GM10248 (cell line): ENCODE data around the gene MYO5B.

Experiments used
- CTCF ChIA-PET: fragments of 300-600 bp; sonication (Branson Sonifier 250); formaldehyde crosslinking; extraction: SDS; loops from one replicate; lab custom pipeline; 2021; ENCODE audit warnings: antibody characterized with exemption; lab: Yijun Ruan, JAX
- POLR2A ChIA-PET: fragments of 350-650 bp; sonication (Branson Sonifier 250); formaldehyde crosslinking; extraction: SDS; loops from one replicate; lab custom pipeline; 2020; ENCODE audit warnings: antibody characterized with exemption; lab: Yijun Ruan, JAX
- DNase-seq: peaks from one replicate; pipeline ENCODE4 v3.0.0; 2012; ENCODE audit errors: extremely low spot score
- TF ChIP-seq, protein P1 (sequence below): IDR thresholded peaks from 2 replicates; pipeline ENCODE4 v1.5.1; 2012; ENCODE audit warnings: mild to moderate bottlenecking, low read depth; ENCODE audit errors: extremely low read depth, missing control alignments, control extremely low read depth

MYO5B gene

DNA sequence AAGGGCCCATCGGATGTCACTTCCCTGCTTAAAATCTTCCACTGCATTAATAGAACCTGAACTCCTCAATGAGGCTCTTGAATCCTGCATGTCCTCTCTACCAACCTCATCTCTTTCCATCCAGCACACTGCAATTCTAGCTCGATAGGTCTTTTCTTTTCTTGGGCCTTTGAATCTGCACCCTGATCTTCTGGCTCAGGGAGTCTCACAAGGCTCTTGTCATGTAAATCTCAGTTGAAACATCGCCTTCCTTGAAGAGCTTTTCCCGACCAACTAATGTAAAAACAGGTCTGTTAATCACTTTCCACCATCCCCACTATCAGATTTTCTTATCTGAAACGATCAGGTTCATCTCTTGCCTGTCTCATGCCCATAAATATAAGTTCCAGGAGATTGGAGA, 120.5 kb downstream of the MYO5B start:
- DNase-seq: no peak
- CTCF ChIA-PET: no interaction called here
- POLR2A ChIA-PET: no interaction called here
- TF ChIP-seq, protein P1, sequence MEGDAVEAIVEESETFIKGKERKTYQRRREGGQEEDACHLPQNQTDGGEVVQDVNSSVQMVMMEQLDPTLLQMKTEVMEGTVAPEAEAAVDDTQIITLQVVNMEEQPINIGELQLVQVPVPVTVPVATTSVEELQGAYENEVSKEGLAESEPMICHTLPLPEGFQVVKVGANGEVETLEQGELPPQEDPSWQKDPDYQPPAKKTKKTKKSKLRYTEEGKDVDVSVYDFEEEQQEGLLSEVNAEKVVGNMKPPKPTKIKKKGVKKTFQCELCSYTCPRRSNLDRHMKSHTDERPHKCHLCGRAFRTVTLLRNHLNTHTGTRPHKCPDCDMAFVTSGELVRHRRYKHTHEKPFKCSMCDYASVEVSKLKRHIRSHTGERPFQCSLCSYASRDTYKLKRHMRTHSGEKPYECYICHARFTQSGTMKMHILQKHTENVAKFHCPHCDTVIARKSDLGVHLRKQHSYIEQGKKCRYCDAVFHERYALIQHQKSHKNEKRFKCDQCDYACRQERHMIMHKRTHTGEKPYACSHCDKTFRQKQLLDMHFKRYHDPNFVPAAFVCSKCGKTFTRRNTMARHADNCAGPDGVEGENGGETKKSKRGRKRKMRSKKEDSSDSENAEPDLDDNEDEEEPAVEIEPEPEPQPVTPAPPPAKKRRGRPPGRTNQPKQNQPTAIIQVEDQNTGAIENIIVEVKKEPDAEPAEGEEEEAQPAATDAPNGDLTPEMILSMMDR: no peak

DNA sequence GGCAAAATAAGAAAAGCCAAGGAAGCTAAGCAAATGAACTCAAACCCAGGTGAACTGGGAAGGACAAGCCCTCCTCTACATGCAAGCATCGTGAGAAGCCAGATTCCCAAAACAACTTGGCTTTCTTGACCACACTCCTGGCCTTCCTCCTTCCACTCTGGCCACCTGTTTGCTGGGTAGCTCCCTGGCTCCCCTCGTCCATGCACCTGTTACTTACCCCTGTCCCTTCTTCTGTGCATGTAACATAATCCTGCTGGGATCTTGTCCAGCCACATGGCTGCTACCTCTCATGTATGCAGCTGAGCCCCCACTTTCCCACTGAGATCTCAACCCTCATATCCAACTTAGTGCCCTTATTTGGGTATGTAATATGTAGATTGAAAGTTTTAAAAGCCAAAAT, 121.6 kb downstream of the MYO5B start:
- DNase-seq: no peak
- ChIA-PET POLR2A (no interaction called here), CTCF (interaction anchor here (0.8 kb wide), 1 partner anchor 15 kb away, joined by 3 read pairs; no protein-coding TSS in a partner anchor)
- TF ChIP-seq, protein P1: no peak

GRCh38 chr18:50072146-50072545, 122.8 kb downstream of the MYO5B start:
- TF ChIP-seq, protein P1: no peak
- ChIA-PET CTCF (interaction anchor here (0.9 to 1.4 kb wide), 3 partner anchors 9 to 11 kb away, joined by 3 to 6 read pairs (median 4); no protein-coding TSS in a partner anchor), POLR2A (no interaction called here)
- no peak for DNase-seq

- POLR2A ChIA-PET: no interaction called here
- TF ChIP-seq, protein P1: no peak
- DNase-seq: no peak
- CTCF ChIA-PET: interaction anchor here (0.9 to 1.4 kb wide), 2 partner anchors 11 kb away, joined by 4 to 6 read pairs; no protein-coding TSS in a partner anchor
Observed at GRCh38 chr18:50071397-50071796, 123.5 kb downstream of the MYO5B start.

- TF ChIP-seq, protein P1: no peak
- DNase-seq: no peak
- ChIA-PET CTCF (no interaction called here), POLR2A (no interaction called here)
Observed at GRCh38 chr18:50069422-50069821, 125.5 kb downstream of the MYO5B start.

GRCh38 chr18:50065527-50065926, 129.4 kb downstream of the MYO5B start:
- CTCF ChIA-PET: no interaction called here
- TF ChIP-seq, protein P1: no peak
- DNase-seq: no peak
- POLR2A ChIA-PET: no interaction called here

- ChIA-PET POLR2A (no interaction called here), CTCF (no interaction called here)
- TF ChIP-seq, protein P1: no peak
- DNase-seq: no peak
Observed at GRCh38 chr18:50065039-50065438, 129.9 kb downstream of the MYO5B start.
